Measurements from ENCODE around the gene PRDM10. TPM values are rescaled to one million over a fixed set of nuclear protein-coding genes. Genes with fewer than 3 reads are reported as not detected.

The PRDM10 gene
- total RNA-seq, 1 experiment from 2014 or later: 9.2 TPM

DNA sequence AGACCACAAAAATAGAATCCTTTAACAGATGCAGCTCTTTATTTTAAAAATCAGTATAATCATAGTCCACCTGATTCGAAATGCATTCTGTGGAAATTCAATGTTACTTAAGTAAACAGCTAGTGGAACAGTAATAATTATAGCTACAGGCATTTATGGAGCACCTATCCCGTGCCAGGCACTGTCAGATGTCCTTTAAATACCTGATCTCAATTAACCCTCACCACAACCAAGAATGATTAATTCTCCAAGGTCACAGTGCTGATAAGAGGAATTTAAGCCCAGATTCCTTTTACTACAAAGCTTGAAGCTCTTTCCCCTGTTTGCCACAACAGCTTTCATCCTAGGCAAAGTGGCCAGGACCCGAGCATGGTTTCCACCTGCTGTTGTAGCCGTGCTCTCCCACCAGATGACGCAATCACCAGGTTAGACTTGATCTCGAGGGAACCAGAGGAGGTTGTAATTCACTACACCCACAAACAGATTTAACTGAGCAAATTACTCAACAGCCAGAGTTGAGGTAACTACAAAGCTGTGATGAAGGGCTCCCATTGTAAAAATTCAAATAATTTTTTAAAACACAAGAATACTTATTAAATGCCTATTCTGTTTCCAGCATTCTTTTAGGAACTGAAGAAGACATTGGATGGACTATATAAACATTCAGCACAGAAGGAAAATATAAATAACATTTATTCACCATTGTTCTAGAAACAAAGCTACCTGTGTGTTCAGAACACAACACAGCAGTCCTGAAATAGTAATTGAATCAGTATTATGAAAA is 10.3 kb downstream of the PRDM10 start:
- no peaks in the 10 kb centered on the region for H3K27me3 ChIP-seq (ENCODE audit: insufficient read depth, low read length)
- RAD21 ChIA-PET (ENCODE audit: low non-redundant PET in 1 of 2, low total read pairs in 2 of 2, uncharacterized antibody in 2 of 2, unreplicated experiment in 2 of 2): interaction anchor here (0.8 to 1.3 kb wide), 2 partner anchors 140 kb away, joined by 5 to 10 read pairs; no protein-coding TSS in a partner anchor
- no peak overlapping the region for H3K27ac ChIP-seq (ENCODE audit: low read depth, low read length)
- CTCF ChIA-PET: interaction anchor here (0.6 to 5.4 kb wide), 13 partner anchors 10 to 154 kb away, joined by 3 to 70 read pairs (median 3); partner anchors contain the start of gene PRDM10
- no peaks in the 10 kb centered on the region for H3K9me2 ChIP-seq (ENCODE audit: insufficient read depth)
- peaks cover 5% of the 10 kb centered on the region; the same call in 1 of the 2 replicates for H3K79me2 ChIP-seq (ENCODE audit: insufficient read depth, low read length)
- intact Hi-C loops (cut with micrococcal nuclease): loop anchor here (1.0 kb wide), 1 partner anchor 140 kb away; no protein-coding TSS in a partner anchor
- peaks cover 12 to 20% of the 10 kb centered on the region in 2 experiments; a peak in 3 of 4 replicates for H3K4me1 ChIP-seq (ENCODE audit: control insufficient read depth in 1 of 2, insufficient read depth in 2 of 2, low read length in 2 of 2)
- H2AFZ ChIP-seq (ENCODE audit: low read depth, low read length, poor library complexity, severe bottlenecking): no peak overlapping the region
- H3K4me3 ChIP-seq (replicated peaks in 1 of 2; ENCODE audit: low read depth in 1 of 2, low read length in 2 of 2): no peak overlapping the region
- POLR2A ChIA-PET: interaction anchor here (1.3 to 3.0 kb wide), 2 partner anchors 10 to 140 kb away, joined by 5 to 22 read pairs; partner anchors contain the start of gene PRDM10
- H4K20me1 ChIP-seq (ENCODE audit: insufficient read depth): no peaks in the 10 kb centered on the region
- no peak overlapping the region for H3K9ac ChIP-seq (ENCODE audit: low read length)
- no TSS peak for BruUV-seq (replicated peaks)
- H3K9me3 ChIP-seq (ENCODE audit: control insufficient read depth in 1 of 2, insufficient read depth in 1 of 2, low read depth in 1 of 2, low read length in 2 of 2): no peaks in the 10 kb centered on the region
- DNase-seq (ENCODE audit: low read depth, low spot score) (peak; percentile 48), ATAC-seq (peak; percentile 96)
- no peaks in the 10 kb centered on the region for H3K36me3 ChIP-seq (ENCODE audit: control insufficient read depth in 1 of 2, insufficient read depth in 2 of 2, low read length in 2 of 2)
- peak overlapping the region; percentile 31 for H3K4me2 ChIP-seq (ENCODE audit: low read length)
- TF ChIP-seq TCF7L2 (IDR thresholded peaks at IDR 0.05; ENCODE audit: borderline replicate concordance, extremely low read depth, insufficient read depth, insufficient read length) (peak; percentile 32), EZH2 (IDR thresholded peaks at IDR 0.05) (no peak), EZH2phosphoT487 (IDR thresholded peaks at IDR 0.05; ENCODE audit: borderline replicate concordance) (no peak), YY1 (IDR thresholded peaks at IDR 0.05; ENCODE audit: extremely low read depth, insufficient replicate concordance, low read depth, low read length) (no peak), ELF1 (IDR thresholded peaks at IDR 0.05; ENCODE audit: borderline replicate concordance, low read depth) (no peak), CBX3 (IDR thresholded peaks at IDR 0.05; ENCODE audit: low read depth) (peak; percentile 52; the same call in 1 of the 2 replicates), SP1 (IDR thresholded peaks at IDR 0.05; ENCODE audit: low read depth) (0 out of 2 replicates have a peak, but pooled peaks have one; percentile 8), RAD21 (IDR thresholded peaks at IDR 0.05; ENCODE audit: low read depth) (peak; percentile 68), FOSL1 (IDR thresholded peaks at IDR 0.05; ENCODE audit: low read depth) (no peak), POLR2A (IDR thresholded peaks at IDR 0.05; ENCODE audit: borderline replicate concordance, extremely low read depth, insufficient read depth, insufficient read length) (no peak), POLR2AphosphoS5 (IDR thresholded peaks at IDR 0.05; ENCODE audit: low read depth, low read length) (peak; percentile 38; the same call in 1 of the 2 replicates), SRF (IDR thresholded peaks at IDR 0.05; ENCODE audit: low read depth) (no peak), JUND (IDR thresholded peaks at IDR 0.05) (peak; percentile 15; the same call in 1 of the 2 replicates), EGR1 (IDR thresholded peaks at IDR 0.05; ENCODE audit: low read depth) (no peak)
- TF ChIP-seq, protein P1, sequence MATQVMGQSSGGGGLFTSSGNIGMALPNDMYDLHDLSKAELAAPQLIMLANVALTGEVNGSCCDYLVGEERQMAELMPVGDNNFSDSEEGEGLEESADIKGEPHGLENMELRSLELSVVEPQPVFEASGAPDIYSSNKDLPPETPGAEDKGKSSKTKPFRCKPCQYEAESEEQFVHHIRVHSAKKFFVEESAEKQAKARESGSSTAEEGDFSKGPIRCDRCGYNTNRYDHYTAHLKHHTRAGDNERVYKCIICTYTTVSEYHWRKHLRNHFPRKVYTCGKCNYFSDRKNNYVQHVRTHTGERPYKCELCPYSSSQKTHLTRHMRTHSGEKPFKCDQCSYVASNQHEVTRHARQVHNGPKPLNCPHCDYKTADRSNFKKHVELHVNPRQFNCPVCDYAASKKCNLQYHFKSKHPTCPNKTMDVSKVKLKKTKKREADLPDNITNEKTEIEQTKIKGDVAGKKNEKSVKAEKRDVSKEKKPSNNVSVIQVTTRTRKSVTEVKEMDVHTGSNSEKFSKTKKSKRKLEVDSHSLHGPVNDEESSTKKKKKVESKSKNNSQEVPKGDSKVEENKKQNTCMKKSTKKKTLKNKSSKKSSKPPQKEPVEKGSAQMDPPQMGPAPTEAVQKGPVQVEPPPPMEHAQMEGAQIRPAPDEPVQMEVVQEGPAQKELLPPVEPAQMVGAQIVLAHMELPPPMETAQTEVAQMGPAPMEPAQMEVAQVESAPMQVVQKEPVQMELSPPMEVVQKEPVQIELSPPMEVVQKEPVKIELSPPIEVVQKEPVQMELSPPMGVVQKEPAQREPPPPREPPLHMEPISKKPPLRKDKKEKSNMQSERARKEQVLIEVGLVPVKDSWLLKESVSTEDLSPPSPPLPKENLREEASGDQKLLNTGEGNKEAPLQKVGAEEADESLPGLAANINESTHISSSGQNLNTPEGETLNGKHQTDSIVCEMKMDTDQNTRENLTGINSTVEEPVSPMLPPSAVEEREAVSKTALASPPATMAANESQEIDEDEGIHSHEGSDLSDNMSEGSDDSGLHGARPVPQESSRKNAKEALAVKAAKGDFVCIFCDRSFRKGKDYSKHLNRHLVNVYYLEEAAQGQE (IDR thresholded peaks at IDR 0.05; ENCODE audit: low read depth): no peak
- TF ChIP-seq, protein P2, sequence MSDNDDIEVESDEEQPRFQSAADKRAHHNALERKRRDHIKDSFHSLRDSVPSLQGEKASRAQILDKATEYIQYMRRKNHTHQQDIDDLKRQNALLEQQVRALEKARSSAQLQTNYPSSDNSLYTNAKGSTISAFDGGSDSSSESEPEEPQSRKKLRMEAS (IDR thresholded peaks at IDR 0.05): peak; percentile 77
- TF ChIP-seq, protein P3, sequence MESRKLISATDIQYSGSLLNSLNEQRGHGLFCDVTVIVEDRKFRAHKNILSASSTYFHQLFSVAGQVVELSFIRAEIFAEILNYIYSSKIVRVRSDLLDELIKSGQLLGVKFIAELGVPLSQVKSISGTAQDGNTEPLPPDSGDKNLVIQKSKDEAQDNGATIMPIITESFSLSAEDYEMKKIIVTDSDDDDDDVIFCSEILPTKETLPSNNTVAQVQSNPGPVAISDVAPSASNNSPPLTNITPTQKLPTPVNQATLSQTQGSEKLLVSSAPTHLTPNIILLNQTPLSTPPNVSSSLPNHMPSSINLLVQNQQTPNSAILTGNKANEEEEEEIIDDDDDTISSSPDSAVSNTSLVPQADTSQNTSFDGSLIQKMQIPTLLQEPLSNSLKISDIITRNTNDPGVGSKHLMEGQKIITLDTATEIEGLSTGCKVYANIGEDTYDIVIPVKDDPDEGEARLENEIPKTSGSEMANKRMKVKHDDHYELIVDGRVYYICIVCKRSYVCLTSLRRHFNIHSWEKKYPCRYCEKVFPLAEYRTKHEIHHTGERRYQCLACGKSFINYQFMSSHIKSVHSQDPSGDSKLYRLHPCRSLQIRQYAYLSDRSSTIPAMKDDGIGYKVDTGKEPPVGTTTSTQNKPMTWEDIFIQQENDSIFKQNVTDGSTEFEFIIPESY (IDR thresholded peaks at IDR 0.05; ENCODE audit: extremely low read depth, insufficient replicate concordance, low read length): no peak
- TF ChIP-seq, protein P4, sequence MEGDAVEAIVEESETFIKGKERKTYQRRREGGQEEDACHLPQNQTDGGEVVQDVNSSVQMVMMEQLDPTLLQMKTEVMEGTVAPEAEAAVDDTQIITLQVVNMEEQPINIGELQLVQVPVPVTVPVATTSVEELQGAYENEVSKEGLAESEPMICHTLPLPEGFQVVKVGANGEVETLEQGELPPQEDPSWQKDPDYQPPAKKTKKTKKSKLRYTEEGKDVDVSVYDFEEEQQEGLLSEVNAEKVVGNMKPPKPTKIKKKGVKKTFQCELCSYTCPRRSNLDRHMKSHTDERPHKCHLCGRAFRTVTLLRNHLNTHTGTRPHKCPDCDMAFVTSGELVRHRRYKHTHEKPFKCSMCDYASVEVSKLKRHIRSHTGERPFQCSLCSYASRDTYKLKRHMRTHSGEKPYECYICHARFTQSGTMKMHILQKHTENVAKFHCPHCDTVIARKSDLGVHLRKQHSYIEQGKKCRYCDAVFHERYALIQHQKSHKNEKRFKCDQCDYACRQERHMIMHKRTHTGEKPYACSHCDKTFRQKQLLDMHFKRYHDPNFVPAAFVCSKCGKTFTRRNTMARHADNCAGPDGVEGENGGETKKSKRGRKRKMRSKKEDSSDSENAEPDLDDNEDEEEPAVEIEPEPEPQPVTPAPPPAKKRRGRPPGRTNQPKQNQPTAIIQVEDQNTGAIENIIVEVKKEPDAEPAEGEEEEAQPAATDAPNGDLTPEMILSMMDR (IDR thresholded peaks at IDR 0.05 in 2 of 3, conservative IDR thresholded peaks at IDR 0.05 in 1 of 3; ENCODE audit: borderline replicate concordance in 1 of 3, insufficient read depth in 1 of 3, low read depth in 2 of 3, low read length in 2 of 3): peak; percentile 50 to 63 (median 56); a peak in 5 of 6 replicates
